Measurements from ENCODE around the gene EZH1. TPM values are rescaled to one million over a fixed set of nuclear protein-coding genes. Genes with fewer than 3 reads are reported as not detected.

The EZH1 gene
- total RNA-seq, 1 experiment from 2014 or later = 22.4 TPM

DNA sequence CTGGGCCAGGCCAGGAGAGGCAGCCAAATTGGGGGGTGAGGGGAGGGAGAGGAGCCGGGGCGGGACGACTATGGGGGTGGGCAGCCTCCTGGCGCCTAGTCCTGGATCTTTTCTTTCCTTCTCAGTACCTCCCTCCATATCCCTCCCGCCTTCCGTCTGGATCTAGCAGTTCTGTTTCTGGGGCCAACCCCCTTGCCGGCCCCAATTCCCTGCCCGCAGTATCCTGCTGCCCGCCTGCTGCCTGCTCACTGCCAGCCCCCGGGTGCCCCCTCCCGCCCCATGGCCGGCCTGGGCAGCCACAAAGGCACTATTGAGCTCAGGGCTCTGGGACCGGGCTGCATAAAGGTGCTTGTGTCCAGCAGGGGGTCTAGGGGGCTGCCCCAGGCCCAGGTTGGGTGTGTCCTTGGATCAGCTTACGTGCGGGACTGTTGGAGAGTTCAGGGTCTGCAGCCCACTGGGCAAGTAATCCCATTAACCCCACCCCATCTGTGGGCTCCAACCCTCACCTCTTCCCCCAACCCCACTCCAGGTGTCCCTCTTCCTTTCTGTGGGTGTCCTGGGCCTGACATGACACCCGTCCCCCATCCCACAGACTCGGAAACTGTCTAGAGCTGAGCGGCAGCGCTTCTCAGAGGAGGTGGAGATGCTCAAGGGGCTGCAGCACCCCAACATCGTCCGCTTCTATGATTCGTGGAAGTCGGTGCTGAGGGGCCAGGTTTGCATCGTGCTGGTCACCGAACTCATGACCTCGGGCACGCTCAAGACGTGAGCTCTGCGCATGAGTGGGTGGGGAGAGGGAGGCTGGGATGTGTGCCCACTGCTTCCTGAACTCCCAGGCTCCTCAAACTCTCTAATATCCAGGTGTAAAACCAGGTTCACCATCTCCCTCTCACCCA is 37.6 kb upstream of the EZH1 start (continued):
- TF ChIP-seq E2F1 (CRISPR knock-in tag; IDR thresholded peaks at IDR 0.05) (no peak), ZNF219 (CRISPR knock-in tag; IDR thresholded peaks at IDR 0.05; ENCODE audit: borderline replicate concordance) (no peak), ZBTB43 (CRISPR knock-in tag; IDR thresholded peaks at IDR 0.05) (no peak), ZNF138 (CRISPR knock-in tag; conservative IDR thresholded peaks at IDR 0.05) (no peak), FOXK1 (CRISPR knock-in tag; IDR thresholded peaks at IDR 0.05) (no peak), ESRRA (CRISPR knock-in tag; IDR thresholded peaks at IDR 0.05; ENCODE audit: borderline replicate concordance) (no peak), RORB (CRISPR knock-in tag; IDR thresholded peaks at IDR 0.05) (no peak)
- TF ChIP-seq, protein P1, sequence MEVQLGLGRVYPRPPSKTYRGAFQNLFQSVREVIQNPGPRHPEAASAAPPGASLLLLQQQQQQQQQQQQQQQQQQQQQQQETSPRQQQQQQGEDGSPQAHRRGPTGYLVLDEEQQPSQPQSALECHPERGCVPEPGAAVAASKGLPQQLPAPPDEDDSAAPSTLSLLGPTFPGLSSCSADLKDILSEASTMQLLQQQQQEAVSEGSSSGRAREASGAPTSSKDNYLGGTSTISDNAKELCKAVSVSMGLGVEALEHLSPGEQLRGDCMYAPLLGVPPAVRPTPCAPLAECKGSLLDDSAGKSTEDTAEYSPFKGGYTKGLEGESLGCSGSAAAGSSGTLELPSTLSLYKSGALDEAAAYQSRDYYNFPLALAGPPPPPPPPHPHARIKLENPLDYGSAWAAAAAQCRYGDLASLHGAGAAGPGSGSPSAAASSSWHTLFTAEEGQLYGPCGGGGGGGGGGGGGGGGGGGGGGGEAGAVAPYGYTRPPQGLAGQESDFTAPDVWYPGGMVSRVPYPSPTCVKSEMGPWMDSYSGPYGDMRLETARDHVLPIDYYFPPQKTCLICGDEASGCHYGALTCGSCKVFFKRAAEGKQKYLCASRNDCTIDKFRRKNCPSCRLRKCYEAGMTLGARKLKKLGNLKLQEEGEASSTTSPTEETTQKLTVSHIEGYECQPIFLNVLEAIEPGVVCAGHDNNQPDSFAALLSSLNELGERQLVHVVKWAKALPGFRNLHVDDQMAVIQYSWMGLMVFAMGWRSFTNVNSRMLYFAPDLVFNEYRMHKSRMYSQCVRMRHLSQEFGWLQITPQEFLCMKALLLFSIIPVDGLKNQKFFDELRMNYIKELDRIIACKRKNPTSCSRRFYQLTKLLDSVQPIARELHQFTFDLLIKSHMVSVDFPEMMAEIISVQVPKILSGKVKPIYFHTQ (CRISPR knock-in tag; IDR thresholded peaks at IDR 0.05) = no peak

GRCh38 chr17:42781639-42782165 is 36.9 kb upstream of the EZH1 start:
- no peak for DNase-seq (ENCODE audit: low spot score)
- TF ChIP-seq ATF1 (CRISPR knock-in tag; IDR thresholded peaks at IDR 0.05) = no peak
- TF ChIP-seq ZNF263 (CRISPR knock-in tag; IDR thresholded peaks at IDR 0.05; ENCODE audit: low read depth) = no peak
- no peak for TF ChIP-seq CREB1 (CRISPR knock-in tag; IDR thresholded peaks at IDR 0.05)
- CTCF ChIA-PET = interaction anchor here (0.6 to 4.5 kb wide), 4 partner anchors 18 to 1210 kb away, joined by 3 to 39 read pairs (median 10); partner anchors contain the start of gene BECN1
- H3K4me3 Mint-ChIP-seq = peak overlapping the region; percentile 70
- no peaks in the 10 kb centered on the region for H3K9me3 Mint-ChIP-seq
- H3K4me1 Mint-ChIP-seq = peaks cover 20% of the 10 kb centered on the region
- no peak for ATAC-seq
- H3K27me3 Mint-ChIP-seq (ENCODE audit: low read depth) = peaks cover 48% of the 10 kb centered on the region
- peaks cover 14% of the 10 kb centered on the region for H3K36me3 Mint-ChIP-seq
- POLR2A ChIA-PET = no interaction called here
- H3K27ac Mint-ChIP-seq = no peak overlapping the region

DNA sequence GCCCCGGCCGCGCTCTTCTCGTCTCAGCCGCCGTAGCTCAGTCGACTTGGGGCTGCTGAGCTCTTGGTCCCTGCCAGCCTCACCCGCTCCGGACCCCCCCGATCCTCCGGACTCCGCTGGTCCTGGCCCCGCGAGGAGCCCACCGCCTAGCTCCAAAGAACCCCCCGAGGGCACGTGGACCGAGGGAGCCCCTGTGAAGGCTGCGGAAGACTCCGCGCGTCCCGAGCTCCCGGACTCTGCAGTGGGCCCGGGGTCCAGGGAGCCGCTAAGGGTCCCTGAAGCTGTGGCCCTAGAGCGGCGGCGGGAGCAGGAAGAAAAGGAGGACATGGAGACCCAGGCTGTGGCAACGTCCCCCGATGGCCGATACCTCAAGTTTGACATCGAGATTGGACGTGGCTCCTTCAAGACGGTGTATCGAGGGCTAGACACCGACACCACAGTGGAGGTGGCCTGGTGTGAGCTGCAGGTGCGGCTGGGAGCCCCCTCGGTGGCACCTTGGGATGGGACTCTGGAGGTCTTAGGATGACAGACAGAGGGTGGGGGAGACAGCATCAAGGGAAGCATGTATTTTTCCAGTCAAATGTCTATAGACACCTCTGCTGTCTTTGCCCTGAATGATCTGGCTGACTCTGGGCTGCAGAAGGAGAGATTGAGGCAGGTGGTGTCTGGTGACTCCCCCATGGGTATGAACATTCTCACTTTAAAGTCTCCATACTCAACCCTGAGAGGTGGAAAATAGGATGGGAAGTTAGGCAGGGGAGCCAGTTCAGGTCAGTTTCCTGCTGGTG is 36.2 kb upstream of the EZH1 start:
- peaks cover 47% of the 10 kb centered on the region for H3K27me3 Mint-ChIP-seq (ENCODE audit: low read depth)
- H3K27ac Mint-ChIP-seq = no peak overlapping the region
- no peaks in the 10 kb centered on the region for H3K9me3 Mint-ChIP-seq
- peaks cover 20% of the 10 kb centered on the region for H3K4me1 Mint-ChIP-seq
- ATAC-seq (peak; percentile 11), DNase-seq (ENCODE audit: low spot score) (no peak)
- POLR2A ChIA-PET = interaction anchor here (0.7 to 1.5 kb wide), 3 partner anchors 17 to 59 kb away, joined by 3 to 7 read pairs (median 3); partner anchors contain the start of genes BECN1 and COA3
- peak overlapping the region; percentile 70 for H3K4me3 Mint-ChIP-seq
- CTCF ChIA-PET = interaction anchor here (0.9 to 4.5 kb wide), 8 partner anchors 17 to 202 kb away, joined by 3 to 39 read pairs (median 7); partner anchors contain the start of genes BECN1, CCR10 and RAMP2
- peaks cover 18% of the 10 kb centered on the region for H3K36me3 Mint-ChIP-seq
- no peak for TF ChIP-seq ZNF317 (CRISPR knock-in tag; IDR thresholded peaks at IDR 0.05; ENCODE audit: borderline replicate concordance, low read depth)
- TF ChIP-seq, protein P1 (CRISPR knock-in tag; IDR thresholded peaks at IDR 0.05) = no peak
- TF ChIP-seq, protein P2, sequence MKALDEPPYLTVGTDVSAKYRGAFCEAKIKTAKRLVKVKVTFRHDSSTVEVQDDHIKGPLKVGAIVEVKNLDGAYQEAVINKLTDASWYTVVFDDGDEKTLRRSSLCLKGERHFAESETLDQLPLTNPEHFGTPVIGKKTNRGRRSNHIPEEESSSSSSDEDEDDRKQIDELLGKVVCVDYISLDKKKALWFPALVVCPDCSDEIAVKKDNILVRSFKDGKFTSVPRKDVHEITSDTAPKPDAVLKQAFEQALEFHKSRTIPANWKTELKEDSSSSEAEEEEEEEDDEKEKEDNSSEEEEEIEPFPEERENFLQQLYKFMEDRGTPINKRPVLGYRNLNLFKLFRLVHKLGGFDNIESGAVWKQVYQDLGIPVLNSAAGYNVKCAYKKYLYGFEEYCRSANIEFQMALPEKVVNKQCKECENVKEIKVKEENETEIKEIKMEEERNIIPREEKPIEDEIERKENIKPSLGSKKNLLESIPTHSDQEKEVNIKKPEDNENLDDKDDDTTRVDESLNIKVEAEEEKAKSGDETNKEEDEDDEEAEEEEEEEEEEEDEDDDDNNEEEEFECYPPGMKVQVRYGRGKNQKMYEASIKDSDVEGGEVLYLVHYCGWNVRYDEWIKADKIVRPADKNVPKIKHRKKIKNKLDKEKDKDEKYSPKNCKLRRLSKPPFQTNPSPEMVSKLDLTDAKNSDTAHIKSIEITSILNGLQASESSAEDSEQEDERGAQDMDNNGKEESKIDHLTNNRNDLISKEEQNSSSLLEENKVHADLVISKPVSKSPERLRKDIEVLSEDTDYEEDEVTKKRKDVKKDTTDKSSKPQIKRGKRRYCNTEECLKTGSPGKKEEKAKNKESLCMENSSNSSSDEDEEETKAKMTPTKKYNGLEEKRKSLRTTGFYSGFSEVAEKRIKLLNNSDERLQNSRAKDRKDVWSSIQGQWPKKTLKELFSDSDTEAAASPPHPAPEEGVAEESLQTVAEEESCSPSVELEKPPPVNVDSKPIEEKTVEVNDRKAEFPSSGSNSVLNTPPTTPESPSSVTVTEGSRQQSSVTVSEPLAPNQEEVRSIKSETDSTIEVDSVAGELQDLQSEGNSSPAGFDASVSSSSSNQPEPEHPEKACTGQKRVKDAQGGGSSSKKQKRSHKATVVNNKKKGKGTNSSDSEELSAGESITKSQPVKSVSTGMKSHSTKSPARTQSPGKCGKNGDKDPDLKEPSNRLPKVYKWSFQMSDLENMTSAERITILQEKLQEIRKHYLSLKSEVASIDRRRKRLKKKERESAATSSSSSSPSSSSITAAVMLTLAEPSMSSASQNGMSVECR (CRISPR knock-in tag; IDR thresholded peaks at IDR 0.05; ENCODE audit: borderline replicate concordance) = no peak
- TF ChIP-seq RELA (CRISPR knock-in tag; IDR thresholded peaks at IDR 0.05; ENCODE audit: borderline replicate concordance) = peak; percentile 43; the same call in 1 of the 2 replicates
- no peak for TF ChIP-seq USF2 (CRISPR knock-in tag; IDR thresholded peaks at IDR 0.05)

All from WTC11 (cell line).